Skeletal muscle tissue (tissue), 4 donors: ENCODE results near the gene EPS8L3. TPM values are rescaled to one million over a fixed set of nuclear protein-coding genes. Genes with fewer than 3 reads are reported as not detected.
A peak's percentile ranks its signal among the peaks of the same experiment; 100 is the strongest.

Experiments
- H3K27ac ChIP-seq: one replicate; pipeline ENCODE4 v1.7.0; 2013; ENCODE audit warnings: mild to moderate bottlenecking, low read depth, low read length, inconsistent platforms
- H3K27me3 ChIP-seq, 3 donors: one replicate each; pipeline ENCODE4 v1.7.0; 2013; ENCODE audit warnings: low read length in 3 of 3; ENCODE audit not compliant: control insufficient read depth in 3 of 3, insufficient read depth in 3 of 3
- H3K36me3 ChIP-seq, 3 donors: one replicate each; pipeline ENCODE4 v1.7.0; 2013; ENCODE audit warnings: low read length in 3 of 3; ENCODE audit not compliant: control insufficient read depth in 3 of 3, insufficient read depth in 3 of 3
- H3K4me1 ChIP-seq, 3 donors: one replicate each; pipeline ENCODE4 v1.7.0; 2013; ENCODE audit warnings: low read length in 3 of 3, mild to moderate bottlenecking in 3 of 3; ENCODE audit not compliant: control insufficient read depth in 3 of 3, insufficient read depth in 3 of 3
- H3K4me3 ChIP-seq, 3 donors: one replicate each; pipeline ENCODE4 v1.7.0; 2013; ENCODE audit warnings: low read length in 3 of 3
- H3K9ac ChIP-seq, 3 donors: one replicate each; pipeline ENCODE4 v1.7.0; 2013; ENCODE audit warnings: low read length in 3 of 3, mild to moderate bottlenecking in 3 of 3, moderate library complexity in 2 of 3, low read depth in 1 of 3
- H3K9me3 ChIP-seq, 3 donors: one replicate each; pipeline ENCODE4 v1.7.0; 2013; ENCODE audit warnings: low read length in 3 of 3; ENCODE audit not compliant: control insufficient read depth in 3 of 3
- total RNA-seq: library from RNA; depleted of rRNA; stranded (reverse); fragments of >200 nt; gene quantifications from one replicate; pipeline ENCODE4 v1.2.3, GENCODE V29; 2014
- donor health status: Osteomylitis.

The EPS8L3 gene
- total RNA-seq, 1 donor from 2014 or later: not detected

DNA sequence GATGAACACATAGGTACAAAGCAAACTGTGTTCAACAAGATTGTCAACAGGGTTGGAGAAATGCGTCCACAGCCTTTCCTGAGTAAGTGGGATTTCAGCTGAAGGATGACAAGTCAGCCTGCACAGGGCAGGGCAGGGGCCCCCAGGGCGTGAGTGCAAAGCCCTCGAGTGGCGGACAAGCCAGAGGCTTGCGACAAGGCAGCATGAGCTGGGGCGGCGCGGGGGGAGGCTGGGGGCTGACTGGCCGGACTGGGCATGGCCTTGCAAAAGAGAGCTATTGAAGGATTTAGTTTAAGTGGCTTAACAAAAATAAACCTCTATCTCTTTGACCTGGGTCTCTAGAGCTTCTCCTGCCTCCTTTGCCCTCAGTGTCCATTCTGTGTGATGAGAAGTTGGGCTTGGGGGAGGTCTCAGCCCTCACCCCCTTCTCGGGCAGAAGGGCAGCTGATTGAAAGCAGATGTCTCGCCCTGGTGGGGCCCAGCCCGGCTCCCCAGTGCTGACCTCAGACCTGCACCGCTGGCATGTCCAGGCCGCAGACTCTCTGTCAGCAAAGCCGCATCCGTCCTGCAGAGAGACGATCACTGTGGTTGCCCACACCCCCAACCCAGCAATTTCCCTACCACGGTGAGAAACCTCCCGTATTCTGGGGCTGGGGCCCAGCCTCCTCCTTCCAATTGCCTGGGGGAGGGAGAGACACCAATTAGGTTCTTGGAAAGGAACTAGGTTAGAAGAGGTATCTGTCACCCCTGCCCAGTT, 24.3 kb upstream of the EPS8L3 start:
- H3K27ac ChIP-seq: no peak overlapping the region
- peaks cover 45 to 52% (median 52%) of the 10 kb centered on the region in 3 donors for H3K4me1 ChIP-seq
- no peaks in the 10 kb centered on the region for H3K27me3 ChIP-seq
- H3K36me3 ChIP-seq: no peaks in the 10 kb centered on the region
- H3K9ac ChIP-seq: no peak overlapping the region
- no peaks in the 10 kb centered on the region for H3K9me3 ChIP-seq
- H3K4me3 ChIP-seq: no peak overlapping the region

GRCh38 chr1:109787211-109787844, 23.6 kb upstream of the EPS8L3 start:
- H3K9ac ChIP-seq: no peak overlapping the region
- no peak overlapping the region for H3K4me3 ChIP-seq
- no peaks in the 10 kb centered on the region for H3K27me3 ChIP-seq
- no peaks in the 10 kb centered on the region for H3K36me3 ChIP-seq
- H3K27ac ChIP-seq: no peak overlapping the region
- H3K4me1 ChIP-seq: peaks cover 46 to 50% (median 50%) of the 10 kb centered on the region in 3 donors
- H3K9me3 ChIP-seq: no peaks in the 10 kb centered on the region

GRCh38 chr1:109786531-109787021, 22.9 kb upstream of the EPS8L3 start:
- H3K27me3 ChIP-seq: no peaks in the 10 kb centered on the region
- H3K9ac ChIP-seq: no peak overlapping the region
- H3K36me3 ChIP-seq: no peaks in the 10 kb centered on the region
- H3K9me3 ChIP-seq: no peaks in the 10 kb centered on the region
- peaks cover 38 to 43% (median 42%) of the 10 kb centered on the region in 3 donors for H3K4me1 ChIP-seq
- H3K27ac ChIP-seq: no peak overlapping the region
- no peak overlapping the region for H3K4me3 ChIP-seq

DNA sequence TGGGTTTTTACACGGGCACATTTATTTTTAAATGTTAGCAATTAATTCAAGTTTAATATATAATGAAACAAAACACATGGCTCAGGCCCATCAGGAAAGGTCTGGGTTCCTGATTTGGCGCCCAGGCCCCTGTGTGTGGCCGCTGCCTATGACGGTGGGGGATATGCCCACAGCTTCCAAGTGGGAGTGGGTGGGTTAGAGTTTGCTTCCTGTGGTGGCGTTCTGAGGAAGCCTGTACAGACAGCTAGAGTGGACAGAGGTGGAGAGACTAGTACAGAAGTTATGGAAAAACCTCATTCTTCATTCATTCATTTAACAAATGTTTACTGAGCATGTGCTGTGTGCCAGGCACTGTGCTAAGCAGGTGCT, 22.4 kb upstream of the EPS8L3 start:
- Histone ChIP-seq H3K36me3 (no peaks in the 10 kb centered on the region), H3K9ac (no peak overlapping the region), H3K4me1 (peaks cover 35 to 38% (median 38%) of the 10 kb centered on the region in 3 donors), H3K9me3 (no peaks in the 10 kb centered on the region), H3K27ac (no peak overlapping the region), H3K4me3 (no peak overlapping the region), H3K27me3 (no peaks in the 10 kb centered on the region)

DNA sequence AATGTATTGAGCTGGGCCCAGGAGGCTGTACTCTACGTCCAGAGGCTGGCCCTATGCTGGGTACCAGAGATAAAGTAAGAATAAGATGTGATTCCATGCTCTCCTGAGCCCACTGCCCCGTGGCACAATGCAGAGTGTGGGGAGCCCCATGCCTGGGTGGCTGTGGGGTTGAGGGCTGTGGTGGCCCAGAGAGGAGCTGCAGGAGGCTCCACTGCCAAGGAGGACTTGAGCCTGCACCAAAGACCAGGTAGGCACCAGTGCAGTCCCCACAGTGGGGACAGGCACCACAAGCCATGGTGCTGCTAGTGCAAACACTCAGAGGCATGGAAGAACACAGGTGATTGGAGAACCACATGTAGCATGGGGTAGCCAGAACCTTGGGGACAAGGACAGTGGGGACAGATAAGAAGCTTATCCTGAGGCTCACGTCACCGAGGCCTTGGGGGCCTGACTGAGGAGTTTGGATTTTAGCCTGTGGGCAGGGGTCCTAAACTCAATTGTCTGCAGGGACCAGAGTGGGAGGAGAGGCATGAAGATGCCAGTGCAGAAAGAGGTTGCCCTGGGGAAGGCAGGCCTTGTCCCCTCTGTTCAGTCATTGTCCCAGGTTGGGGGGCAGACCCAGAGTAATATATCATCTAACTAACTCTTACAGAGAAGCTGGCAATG, 21.9 kb upstream of the EPS8L3 start:
- H3K27me3 ChIP-seq: no peaks in the 10 kb centered on the region
- no peak overlapping the region for H3K27ac ChIP-seq
- peaks cover 33 to 34% (median 33%) of the 10 kb centered on the region in 3 donors for H3K4me1 ChIP-seq
- no peak overlapping the region for H3K9ac ChIP-seq
- no peak overlapping the region for H3K4me3 ChIP-seq
- H3K9me3 ChIP-seq: no peaks in the 10 kb centered on the region
- no peaks in the 10 kb centered on the region for H3K36me3 ChIP-seq

- no peaks in the 10 kb centered on the region for H3K36me3 ChIP-seq
- no peaks in the 10 kb centered on the region for H3K27me3 ChIP-seq
- peaks cover 29 to 31% (median 30%) of the 10 kb centered on the region in 3 donors for H3K4me1 ChIP-seq
- no peak overlapping the region for H3K27ac ChIP-seq
- no peak overlapping the region for H3K9ac ChIP-seq
- no peak overlapping the region for H3K4me3 ChIP-seq
- no peaks in the 10 kb centered on the region for H3K9me3 ChIP-seq
These were observed 21.0 kb upstream of the EPS8L3 start for GRCh38 chr1:109784551-109785252.

GRCh38 chr1:109783436-109783835, 19.7 kb upstream of the EPS8L3 start:
- H3K4me1 ChIP-seq: peaks cover 29 to 31% (median 30%) of the 10 kb centered on the region in 3 donors
- H3K4me3 ChIP-seq: no peak overlapping the region
- H3K36me3 ChIP-seq: no peaks in the 10 kb centered on the region
- no peaks in the 10 kb centered on the region for H3K27me3 ChIP-seq
- no peak overlapping the region for H3K27ac ChIP-seq
- no peaks in the 10 kb centered on the region for H3K9me3 ChIP-seq
- H3K9ac ChIP-seq: no peak overlapping the region

- Histone ChIP-seq H3K4me1 (peaks cover 29 to 31% (median 30%) of the 10 kb centered on the region in 3 donors), H3K27ac (peak overlapping the region; percentile 44), H3K9me3 (no peaks in the 10 kb centered on the region), H3K36me3 (no peaks in the 10 kb centered on the region), H3K4me3 (no peak overlapping the region), H3K9ac (no peak overlapping the region), H3K27me3 (no peaks in the 10 kb centered on the region)
These were observed 19.2 kb upstream of the EPS8L3 start for GRCh38 chr1:109782927-109783326.

GRCh38 chr1:109782514-109782913, 18.8 kb upstream of the EPS8L3 start:
- peak overlapping the region; percentile 44 for H3K27ac ChIP-seq
- H3K4me1 ChIP-seq: peaks cover 29 to 31% (median 30%) of the 10 kb centered on the region in 3 donors
- no peak overlapping the region for H3K4me3 ChIP-seq
- no peaks in the 10 kb centered on the region for H3K36me3 ChIP-seq
- H3K9ac ChIP-seq: peak overlapping the region in 1 of 3 donors; percentile 12
- H3K27me3 ChIP-seq: no peaks in the 10 kb centered on the region
- H3K9me3 ChIP-seq: no peaks in the 10 kb centered on the region
